Spleen (tissue), 11 donors: ENCODE results near the gene SCG5. TPM values are rescaled to one million over a fixed set of nuclear protein-coding genes. Genes with fewer than 3 reads are reported as not detected.

Source experiments
- DNase-seq: peaks from one replicate; pipeline ENCODE4 v3.0.0-alpha.2; 2020
- H3K27ac ChIP-seq, 8 donors: fragments of 200-600 bp; sonication (generic) in 7 of 8; 1 replicate in 4 of 8; 2 replicates in 4 of 8; pipeline versions ENCODE4 v1.5.0 to v1.8.0; 2016 to 2021; ENCODE audit warnings: inconsistent platforms in 4 of 8, mild to moderate bottlenecking in 4 of 8, moderate library complexity in 1 of 8
- H3K27me3 ChIP-seq, 7 donors: fragments of 200-600 bp; sonication (generic) in 6 of 7; replicated peaks in 1 of 7; 1 replicate in 4 of 7; 2 replicates in 3 of 7; pipeline versions ENCODE4 v1.5.0 to v1.8.0; 2016 to 2021; ENCODE audit warnings: inconsistent platforms in 3 of 7, mild to moderate bottlenecking in 1 of 7
- H3K36me3 ChIP-seq, 6 donors: fragments of 200-600 bp; sonication (generic) in 5 of 6; 1 replicate in 4 of 6; 2 replicates in 2 of 6; pipeline versions ENCODE4 v1.5.0 to v1.8.0; 2016 to 2021; ENCODE audit warnings: inconsistent platforms in 2 of 6
- H3K4me1 ChIP-seq, 6 donors: fragments of 200-600 bp; sonication (generic) in 5 of 6; 1 replicate in 3 of 6; 2 replicates in 3 of 6; pipeline versions ENCODE4 v1.5.0 to v1.8.0; 2016 to 2021; ENCODE audit warnings: inconsistent platforms in 3 of 6
- H3K4me3 ChIP-seq, 8 donors: fragments of 200-600 bp; sonication (generic) in 7 of 8; 1 replicate in 4 of 8; 2 replicates in 4 of 8; pipeline versions ENCODE4 v1.5.0 to v1.8.0; 2016 to 2021; ENCODE audit warnings: inconsistent platforms in 4 of 8, mild to moderate bottlenecking in 4 of 8, moderate library complexity in 2 of 8
- H3K9me3 ChIP-seq, 8 donors: fragments of 200-600 bp; sonication (generic) in 7 of 8; 1 replicate in 4 of 8; 2 replicates in 4 of 8; pipeline versions ENCODE4 v1.5.0 to v1.8.0; 2016 to 2021; ENCODE audit warnings: inconsistent platforms in 4 of 8
- POLR2A ChIP-seq, 3 donors: fragments of 450-650 bp; IDR thresholded peaks; one replicate each; pipeline ENCODE4 v1.5.1; 2017; ENCODE audit warnings: antibody characterized with exemption in 3 of 3, mild to moderate bottlenecking in 1 of 3
- POLR2AphosphoS5 ChIP-seq, 3 donors: sonication (generic); formaldehyde crosslinking; IDR thresholded peaks; one replicate each; pipeline ENCODE4 v1.5.1; 2017; ENCODE audit warnings: antibody characterized with exemption in 3 of 3
- WGBS, 5 donors: extraction: QIAGEN DNeasy Blood & Tissue Kit in 3 of 5; methylation state at CpG; one replicate each; pipeline versions ENCODE4 v1.1.5 to v1.1.7; 2013 to 2018; 5-methylcytosine and 5-hydroxymethylcytosine counted together
- intact Hi-C: fragments of 100-400 bp; cut with DNase I; formaldehyde crosslinking; loops from one replicate; pipeline ENCODE4 v1.15.0; 2023; ENCODE audit warnings: low total_unique reads
- polyA plus RNA-seq, 3 donors: library from polyadenylated mRNA; stranded (reverse); fragments of 200-250 nt; gene quantifications; one replicate each; pipeline ENCODE4 v1.2.1, GENCODE V29; 2013
- total RNA-seq, 7 donors: library from RNA; depleted of rRNA in 3 of 7; stranded (reverse); fragments of >200 nt in 3 of 7; fragmentation: NEBNext Ultra II Directional in 4 of 7; extraction: Animal tissue kit (Norgen Biotek cat#: 25700) in 4 of 7; gene quantifications; one replicate each; pipeline versions ENCODE4 v1.1.0 to v1.2.1, GENCODE V29; 2016 to 2021
- TF ChIP-seq, protein P1 (sequence below), 11 experiments: fragments of 200-600 bp in 7 of 11; fragments of 450-650 bp in 4 of 11; sonication (generic) in 4 of 11; IDR thresholded peaks in 8 of 11; conservative IDR thresholded peaks in 3 of 11; 1 replicate in 7 of 11; 2 replicates in 4 of 11; pipeline versions ENCODE4 v1.4.0 to v1.8.0; 2016 to 2021; ENCODE audit warnings: antibody characterized with exemption in 11 of 11, inconsistent platforms in 4 of 11, mild to moderate bottlenecking in 1 of 11
- donor health status: healthy with polysubstance abuse.
- donor health status: DM: no; HTN: no; CAD: no; lungs with moderate emphysema.
- donor health status: DM: no; HTN: no; CAD: no.
- donor health status: Bipolar disorder and iron deficiency.
- donor health status: healthy.
- donor health status: DM: no; HTN: no; CAD: no.
- donor health status: DM: yes; HTN: yes; CAD: no.

The SCG5 gene
- total and polyA plus RNA-seq, 10 donors: 0.54 to 2.4 (median 1.2) TPM; not detected in 5

DNA sequence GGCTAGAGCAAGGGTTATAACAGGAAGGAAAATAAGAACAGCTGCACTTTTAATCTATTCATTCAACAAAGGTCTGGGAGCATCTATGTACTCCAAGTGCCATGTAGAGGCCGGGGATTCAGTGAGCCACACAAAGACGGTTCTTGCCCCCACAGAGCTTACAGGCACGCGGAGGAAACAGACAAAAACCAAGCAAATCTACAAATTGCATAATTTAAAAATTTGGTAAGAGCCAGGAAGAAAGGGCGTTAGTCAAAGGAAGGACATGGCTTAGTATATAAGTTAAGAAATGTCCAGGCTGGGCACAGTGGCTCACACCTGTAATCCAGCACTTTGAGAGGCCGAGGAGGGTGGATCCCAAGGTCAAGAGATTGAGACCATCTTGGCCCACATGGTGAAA is 65.9 kb downstream of the SCG5 start:
- intact Hi-C loops: no loop called here
- DNase-seq: no peak
- Histone ChIP-seq H3K36me3 (no peaks in the 10 kb centered on the region), H3K4me3 (no peak overlapping the region), H3K9me3 (no peaks in the 10 kb centered on the region), H3K4me1 (no peaks in the 10 kb centered on the region), H3K27me3 (peaks cover 0 to 51% (median 0%) of the 10 kb centered on the region in 7 donors), H3K27ac (no peak overlapping the region)
- 28 to 72% (median 43%) methylated on average over 6 of the region's 6 CpGs for WGBS, 5 donors
- TF ChIP-seq, protein P1, sequence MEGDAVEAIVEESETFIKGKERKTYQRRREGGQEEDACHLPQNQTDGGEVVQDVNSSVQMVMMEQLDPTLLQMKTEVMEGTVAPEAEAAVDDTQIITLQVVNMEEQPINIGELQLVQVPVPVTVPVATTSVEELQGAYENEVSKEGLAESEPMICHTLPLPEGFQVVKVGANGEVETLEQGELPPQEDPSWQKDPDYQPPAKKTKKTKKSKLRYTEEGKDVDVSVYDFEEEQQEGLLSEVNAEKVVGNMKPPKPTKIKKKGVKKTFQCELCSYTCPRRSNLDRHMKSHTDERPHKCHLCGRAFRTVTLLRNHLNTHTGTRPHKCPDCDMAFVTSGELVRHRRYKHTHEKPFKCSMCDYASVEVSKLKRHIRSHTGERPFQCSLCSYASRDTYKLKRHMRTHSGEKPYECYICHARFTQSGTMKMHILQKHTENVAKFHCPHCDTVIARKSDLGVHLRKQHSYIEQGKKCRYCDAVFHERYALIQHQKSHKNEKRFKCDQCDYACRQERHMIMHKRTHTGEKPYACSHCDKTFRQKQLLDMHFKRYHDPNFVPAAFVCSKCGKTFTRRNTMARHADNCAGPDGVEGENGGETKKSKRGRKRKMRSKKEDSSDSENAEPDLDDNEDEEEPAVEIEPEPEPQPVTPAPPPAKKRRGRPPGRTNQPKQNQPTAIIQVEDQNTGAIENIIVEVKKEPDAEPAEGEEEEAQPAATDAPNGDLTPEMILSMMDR (IDR thresholded peaks at IDR 0.05 in 8 of 11, conservative IDR thresholded peaks at IDR 0.05 in 3 of 11): no peak
- no peak for TF ChIP-seq POLR2AphosphoS5 (IDR thresholded peaks at IDR 0.05)
- no peak for TF ChIP-seq POLR2A (IDR thresholded peaks at IDR 0.05)

DNA sequence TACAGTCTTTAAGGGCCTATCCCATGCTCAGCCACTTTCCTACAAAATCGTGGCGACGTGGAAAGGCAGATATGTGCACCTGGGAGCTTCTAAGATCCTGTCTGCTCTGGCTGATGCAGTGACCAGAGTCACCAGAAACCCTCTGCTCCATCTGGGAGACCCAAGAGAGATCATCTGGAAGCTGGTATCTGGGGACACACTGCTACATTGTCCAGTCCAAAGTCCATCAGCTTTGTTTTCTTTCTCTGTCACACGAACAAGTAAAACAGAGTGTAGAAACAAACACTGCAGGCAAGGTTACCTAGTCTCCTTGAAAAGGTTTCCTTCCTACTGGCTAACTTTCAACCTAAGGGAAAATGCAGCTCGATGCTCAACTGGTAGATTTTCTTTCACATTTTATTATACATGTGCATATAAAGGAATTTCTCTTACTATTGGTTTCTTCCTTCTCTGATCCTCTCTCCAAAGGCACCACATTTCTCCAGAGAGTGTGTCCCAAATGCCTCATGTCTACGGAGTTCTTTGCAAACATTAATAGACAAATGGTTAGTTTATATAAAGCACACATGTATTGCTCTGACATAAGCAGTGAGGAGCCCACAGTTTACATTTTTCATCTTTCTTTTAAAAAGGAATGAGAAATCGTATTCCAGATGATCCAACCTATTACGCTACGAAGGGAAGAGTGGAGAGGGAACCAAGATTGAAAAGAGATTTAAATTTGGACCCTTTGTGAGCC is 68.0 kb downstream of the SCG5 start:
- WGBS, 5 donors: 83 to 90% (median 86%) methylated on average over 9 of the region's 9 CpGs
- H3K9me3 ChIP-seq: no peaks in the 10 kb centered on the region
- no peaks in the 10 kb centered on the region for H3K36me3 ChIP-seq
- H3K27me3 ChIP-seq: peaks cover 0 to 71% (median 6%) of the 10 kb centered on the region in 7 donors
- no peak overlapping the region for H3K27ac ChIP-seq
- intact Hi-C loops: no loop called here
- no peak for DNase-seq
- H3K4me3 ChIP-seq: no peak overlapping the region
- no peak for TF ChIP-seq POLR2A (IDR thresholded peaks at IDR 0.05)
- no peak for TF ChIP-seq POLR2AphosphoS5 (IDR thresholded peaks at IDR 0.05)
- TF ChIP-seq, protein P1 (IDR thresholded peaks at IDR 0.05 in 8 of 11, conservative IDR thresholded peaks at IDR 0.05 in 3 of 11): no peak
- H3K4me1 ChIP-seq: no peaks in the 10 kb centered on the region

DNA sequence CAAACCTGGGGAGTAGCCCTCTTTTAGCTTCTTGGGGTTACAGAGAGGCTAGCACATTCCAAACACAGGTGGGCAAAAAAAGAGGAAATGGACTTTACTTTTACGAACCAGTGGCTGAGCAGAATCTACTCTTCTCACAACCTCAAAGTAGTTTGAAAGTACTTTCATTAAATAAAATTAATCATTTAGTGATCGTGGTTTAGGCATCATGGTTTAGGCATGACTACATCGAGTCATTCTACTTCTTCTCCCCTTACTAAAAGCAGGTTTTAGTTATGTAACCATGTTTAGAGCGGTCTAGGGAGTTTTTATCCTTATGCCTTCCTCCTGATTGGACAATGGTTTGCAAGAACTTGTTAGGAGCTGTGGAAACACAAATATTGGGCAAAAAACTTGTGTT is 73.8 kb downstream of the SCG5 start:
- WGBS, 5 donors: 55 to 59% (median 58%) methylated on average over 4 of the region's 4 CpGs

More for the DNA sequence above, 73.8 kb downstream of the SCG5 start:
- peaks cover 8 to 95% (median 59%) of the 10 kb centered on the region in 7 donors for H3K27me3 ChIP-seq
- H3K4me3 ChIP-seq: no peak overlapping the region
- TF ChIP-seq, protein P1 (IDR thresholded peaks at IDR 0.05 in 8 of 11, conservative IDR thresholded peaks at IDR 0.05 in 3 of 11): no peak
- TF ChIP-seq POLR2AphosphoS5 (IDR thresholded peaks at IDR 0.05) (no peak), POLR2A (IDR thresholded peaks at IDR 0.05) (no peak)
- DNase-seq: no peak
- peaks cover 19 to 36% (median 30%) of the 10 kb centered on the region in 6 donors for H3K4me1 ChIP-seq
- no peaks in the 10 kb centered on the region for H3K36me3 ChIP-seq
- intact Hi-C loops: no loop called here
- H3K9me3 ChIP-seq: no peaks in the 10 kb centered on the region
- no peak overlapping the region for H3K27ac ChIP-seq
